Lung (tissue), 12 donors: ENCODE measurements around the gene ANKS1B. TPM values are rescaled to one million over a fixed set of nuclear protein-coding genes. Genes with fewer than 3 reads are reported as not detected.

ENCODE experiments used
- ATAC-seq: fragments of 200-7000 bp; cut with Tn5 transposase; one replicate; pipeline ENCODE4 v1.9.1; 2020; ENCODE audit warnings: moderate number of reproducible peaks; ENCODE audit not compliant: insufficient read depth, low FRiP score
- DNase-seq, 3 donors: peaks; one replicate each; pipeline ENCODE4 v3.0.0-alpha.2; 2013 to 2017
- H3K27ac ChIP-seq, 2 donors: one replicate each; pipeline ENCODE4 v1.5.1; 2013; ENCODE audit warnings: mild to moderate bottlenecking in 2 of 2, moderate library complexity in 2 of 2, control low read depth in 1 of 2, inconsistent platforms in 1 of 2, low read depth in 1 of 2, low read length in 1 of 2
- H3K27me3 ChIP-seq, 3 donors: one replicate each; pipeline ENCODE4 v1.5.1; 2013; ENCODE audit warnings: low read length in 2 of 3; ENCODE audit not compliant: control insufficient read depth in 3 of 3, insufficient read depth in 3 of 3
- H3K36me3 ChIP-seq, 4 donors: one replicate each; pipeline ENCODE4 v1.5.1; 2013; ENCODE audit warnings: low read length in 4 of 4, mild to moderate bottlenecking in 1 of 4, moderate library complexity in 1 of 4; ENCODE audit not compliant: control insufficient read depth in 4 of 4, insufficient read depth in 4 of 4
- H3K4me1 ChIP-seq, 5 donors: one replicate each; pipeline ENCODE4 v1.5.1; 2013; ENCODE audit warnings: low read length in 5 of 5, mild to moderate bottlenecking in 2 of 5, moderate library complexity in 1 of 5; ENCODE audit not compliant: control insufficient read depth in 5 of 5, insufficient read depth in 5 of 5
- H3K4me3 ChIP-seq: one replicate; pipeline ENCODE4 v1.5.1; 2013; ENCODE audit warnings: mild to moderate bottlenecking, control low read depth, moderate library complexity
- H3K9ac ChIP-seq, 2 donors: one replicate each; pipeline ENCODE4 v1.5.1; 2013; ENCODE audit warnings: low read length in 2 of 2, control low read depth in 1 of 2; ENCODE audit not compliant: insufficient read depth in 1 of 2
- H3K9me3 ChIP-seq, 4 donors: one replicate each; pipeline ENCODE4 v1.5.1; 2013; ENCODE audit warnings: low read length in 3 of 4, mild to moderate bottlenecking in 1 of 4, moderate library complexity in 1 of 4; ENCODE audit not compliant: control insufficient read depth in 4 of 4, insufficient read depth in 3 of 4
- WGBS, 2 donors: extraction: QIAGEN DNeasy Blood & Tissue Kit; methylation state at CpG; one replicate each; pipeline ENCODE4 v1.1.7; 2013; 5-methylcytosine and 5-hydroxymethylcytosine counted together
- polyA plus RNA-seq, 2 donors: library from polyadenylated mRNA; stranded (reverse); fragments of 200-250 nt; gene quantifications; one replicate each; pipeline ENCODE4 v1.2.1, GENCODE V29; 2013
- total RNA-seq, 2 donors: library from RNA; depleted of rRNA in 1 of 2; stranded (reverse); fragments of >200 nt in 1 of 2; gene quantifications; one replicate each; pipeline ENCODE4 v1.2.1, GENCODE V29; 2014 to 2021
- TF ChIP-seq, protein P1 (sequence below): IDR thresholded peaks from 2 replicates; pipeline ENCODE4 v1.5.1; 2012; ENCODE audit warnings: mild to moderate bottlenecking; ENCODE audit errors: control extremely low read depth, extremely low read depth
- donor health status: control.
- donor health status: control.
- donor health status: Bipolar disorder and iron deficiency.
- donor health status: healthy.
- donor health status: DM: yes; HTN: yes; CAD: no.

ANKS1B gene
- total and polyA plus RNA-seq, 4 donors: 0.32 to 10.3 (median 3.7) TPM

DNA sequence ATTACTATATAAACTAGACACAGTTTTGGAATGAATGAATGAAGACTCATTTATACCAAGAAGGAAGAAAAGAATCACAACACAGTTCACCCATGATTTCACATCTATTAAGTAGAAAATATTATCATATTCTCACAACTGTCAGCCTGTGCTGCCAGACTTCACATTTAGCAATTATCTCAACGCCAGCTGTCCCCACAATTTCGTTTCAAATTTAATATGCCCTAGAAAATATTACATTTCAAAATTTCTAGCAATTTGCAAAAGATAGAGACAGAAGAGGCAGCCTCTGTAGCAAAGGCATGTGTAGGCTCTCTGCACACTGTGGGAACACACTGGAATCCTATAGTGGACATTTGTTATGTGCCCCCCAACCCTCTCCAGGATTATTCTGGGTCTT, 83.6 kb downstream of the ANKS1B start:
- 50 to 62% methylated on average over 2 of the region's 2 CpGs for WGBS, 2 donors
- Histone ChIP-seq H3K27ac (no peak overlapping the region), H3K27me3 (no peaks in the 10 kb centered on the region), H3K4me3 (no peak overlapping the region), H3K9ac (no peak overlapping the region), H3K36me3 (no peaks in the 10 kb centered on the region), H3K9me3 (no peaks in the 10 kb centered on the region), H3K4me1 (no peaks in the 10 kb centered on the region)
- DNase-seq (no peak), ATAC-seq (no peak)
- TF ChIP-seq, protein P1, sequence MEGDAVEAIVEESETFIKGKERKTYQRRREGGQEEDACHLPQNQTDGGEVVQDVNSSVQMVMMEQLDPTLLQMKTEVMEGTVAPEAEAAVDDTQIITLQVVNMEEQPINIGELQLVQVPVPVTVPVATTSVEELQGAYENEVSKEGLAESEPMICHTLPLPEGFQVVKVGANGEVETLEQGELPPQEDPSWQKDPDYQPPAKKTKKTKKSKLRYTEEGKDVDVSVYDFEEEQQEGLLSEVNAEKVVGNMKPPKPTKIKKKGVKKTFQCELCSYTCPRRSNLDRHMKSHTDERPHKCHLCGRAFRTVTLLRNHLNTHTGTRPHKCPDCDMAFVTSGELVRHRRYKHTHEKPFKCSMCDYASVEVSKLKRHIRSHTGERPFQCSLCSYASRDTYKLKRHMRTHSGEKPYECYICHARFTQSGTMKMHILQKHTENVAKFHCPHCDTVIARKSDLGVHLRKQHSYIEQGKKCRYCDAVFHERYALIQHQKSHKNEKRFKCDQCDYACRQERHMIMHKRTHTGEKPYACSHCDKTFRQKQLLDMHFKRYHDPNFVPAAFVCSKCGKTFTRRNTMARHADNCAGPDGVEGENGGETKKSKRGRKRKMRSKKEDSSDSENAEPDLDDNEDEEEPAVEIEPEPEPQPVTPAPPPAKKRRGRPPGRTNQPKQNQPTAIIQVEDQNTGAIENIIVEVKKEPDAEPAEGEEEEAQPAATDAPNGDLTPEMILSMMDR: no peak

DNA sequence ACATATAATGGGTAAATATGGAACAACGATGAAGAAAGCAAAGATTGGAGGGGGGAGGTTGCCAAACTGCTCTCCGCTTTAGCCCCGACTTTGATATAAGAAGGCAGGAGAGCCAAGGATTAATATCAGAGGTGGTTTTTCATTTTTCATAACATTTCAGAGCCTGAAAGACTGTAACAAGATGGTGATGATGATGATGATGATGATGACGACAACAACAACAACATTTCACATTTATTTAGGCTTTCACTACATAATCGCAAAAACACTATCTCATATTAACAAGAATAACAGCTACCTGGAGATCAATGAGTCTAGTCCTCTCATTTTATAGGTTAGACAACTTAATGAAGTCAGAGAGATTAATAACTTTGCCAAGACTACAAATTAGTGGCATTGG, 86.1 kb downstream of the ANKS1B start:
- Histone ChIP-seq H3K9ac (no peak overlapping the region), H3K27me3 (no peaks in the 10 kb centered on the region), H3K36me3 (no peaks in the 10 kb centered on the region), H3K27ac (no peak overlapping the region), H3K4me3 (no peak overlapping the region), H3K4me1 (no peaks in the 10 kb centered on the region), H3K9me3 (peaks cover 0 to 3% (median 0%) of the 10 kb centered on the region in 4 donors)
- TF ChIP-seq, protein P1: no peak
- DNase-seq: no peak
- 73 to 91% methylated on average over 5 of the region's 5 CpGs for WGBS, 2 donors
- no peak for ATAC-seq

DNA sequence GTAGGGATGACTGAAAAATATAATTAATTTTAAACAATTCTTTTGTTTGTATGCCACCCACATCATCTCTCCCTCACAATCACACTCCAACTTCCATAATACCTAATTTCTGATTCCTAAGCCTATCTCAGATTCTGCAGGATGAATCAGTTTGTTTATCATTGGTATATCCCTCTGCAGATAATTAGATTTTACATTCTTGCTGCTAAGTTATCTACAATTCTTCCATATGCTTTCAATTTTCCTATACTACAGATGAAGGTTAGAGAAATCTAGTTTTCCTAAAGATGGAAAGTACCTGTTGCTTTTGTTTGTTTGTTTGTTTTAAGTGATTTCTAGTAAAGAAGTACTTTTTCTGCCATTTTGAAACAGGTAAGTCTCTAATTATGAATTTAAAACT, 105.3 kb downstream of the ANKS1B start:
- TF ChIP-seq, protein P1: no peak
- no peaks in the 10 kb centered on the region for H3K4me1 ChIP-seq
- no peak for ATAC-seq
- DNase-seq: no peak
- H3K27ac ChIP-seq: no peak overlapping the region
- no peaks in the 10 kb centered on the region for H3K27me3 ChIP-seq
- no peaks in the 10 kb centered on the region for H3K9me3 ChIP-seq
- H3K36me3 ChIP-seq: no peaks in the 10 kb centered on the region
- H3K9ac ChIP-seq: no peak overlapping the region
- H3K4me3 ChIP-seq: no peak overlapping the region

DNA sequence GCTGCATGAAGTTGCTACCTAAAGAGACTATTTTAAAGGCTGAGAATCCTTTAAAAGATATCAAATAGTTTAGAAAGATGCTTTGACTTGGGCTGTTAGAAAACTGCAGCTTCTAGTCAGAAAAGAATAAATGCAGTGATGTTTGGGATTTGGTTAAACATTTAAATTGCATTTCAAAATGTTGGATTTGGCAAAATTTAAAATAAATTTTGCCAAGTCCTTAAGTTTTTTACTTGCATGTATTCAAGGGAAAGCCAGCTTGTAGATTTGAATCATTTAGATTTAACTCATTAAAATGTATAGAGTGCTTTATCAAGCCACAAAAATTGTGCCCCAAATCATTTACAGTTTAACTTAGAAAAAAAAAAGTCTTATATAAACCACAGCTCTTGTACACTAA, 109.7 kb downstream of the ANKS1B start:
- TF ChIP-seq, protein P1: no peak
- H3K27me3 ChIP-seq: no peaks in the 10 kb centered on the region
- ATAC-seq (no peak), DNase-seq (no peak)
- no peak overlapping the region for H3K4me3 ChIP-seq
- no peak overlapping the region for H3K9ac ChIP-seq
- no peak overlapping the region for H3K27ac ChIP-seq
- H3K4me1 ChIP-seq: no peaks in the 10 kb centered on the region
- no peaks in the 10 kb centered on the region for H3K9me3 ChIP-seq
- no peaks in the 10 kb centered on the region for H3K36me3 ChIP-seq
